H9 (cell line): Measurements from ENCODE around the gene NRBF2. TPM values are rescaled to one million over a fixed set of nuclear protein-coding genes. Genes with fewer than 3 reads are reported as not detected.
"Not testable (repeated sequence)": the region's sequence is repeated elsewhere in the genome, so short reads cannot be mapped to it uniquely, and the experiment has no call there.

Source experiments
- DNase-seq: peaks from one replicate; pipeline ENCODE4 v3.0.0-alpha.2; 2017
- H2AFZ ChIP-seq: one replicate; pipeline ENCODE4 v1.6.1; 2013; ENCODE audit warnings: mild to moderate bottlenecking, low read length, control low read depth, moderate library complexity
- H2AK5ac ChIP-seq: 2 replicates; pipeline ENCODE4 v1.6.1; 2013; ENCODE audit warnings: low read length, control low read depth, mixed read lengths; ENCODE audit not compliant: insufficient read length
- H2BK120ac ChIP-seq: one replicate; pipeline ENCODE4 v1.6.1; 2013; ENCODE audit warnings: low read depth, mild to moderate bottlenecking, low read length, control low read depth, inconsistent platforms; ENCODE audit not compliant: poor library complexity, severe bottlenecking
- H2BK12ac ChIP-seq: 2 replicates; pipeline ENCODE4 v1.6.1; 2013; ENCODE audit warnings: low read length, control low read depth, mixed read lengths, low read depth; ENCODE audit not compliant: insufficient read length
- H2BK15ac ChIP-seq: 2 replicates; pipeline ENCODE4 v1.6.1; 2013; ENCODE audit warnings: low read depth, low read length, control low read depth
- H2BK20ac ChIP-seq: one replicate; pipeline ENCODE4 v1.6.1; 2013; ENCODE audit warnings: low read depth, mild to moderate bottlenecking, low read length, control low read depth, inconsistent platforms; ENCODE audit not compliant: poor library complexity, severe bottlenecking
- H2BK5ac ChIP-seq: 2 replicates; pipeline ENCODE4 v1.6.1; 2013; ENCODE audit warnings: low read length, control low read depth, mixed read lengths; ENCODE audit not compliant: insufficient read length
- H3K14ac ChIP-seq: 2 replicates; pipeline ENCODE4 v1.6.1; 2013; ENCODE audit warnings: low read length, control low read depth; ENCODE audit not compliant: insufficient read depth
- H3K18ac ChIP-seq: 2 replicates; pipeline ENCODE4 v1.6.1; 2013; ENCODE audit warnings: low read depth, mild to moderate bottlenecking, mixed read lengths, low read length, control low read depth; ENCODE audit not compliant: insufficient read length
- H3K23ac ChIP-seq: 2 replicates; pipeline ENCODE4 v1.6.1; 2013; ENCODE audit warnings: low read length, control low read depth, mixed read lengths, low read depth; ENCODE audit not compliant: insufficient read length
- H3K23me2 ChIP-seq: 2 replicates; pipeline ENCODE4 v1.6.1; 2013; ENCODE audit warnings: low read depth, mild to moderate bottlenecking, mixed read lengths, low read length, control low read depth; ENCODE audit not compliant: insufficient read length, poor library complexity, severe bottlenecking
- H3K27ac ChIP-seq: 2 replicates; pipeline ENCODE4 v1.5.1; 2013; ENCODE audit warnings: low read length, control low read depth, mixed read lengths, low read depth; ENCODE audit not compliant: insufficient read length
- H3K27me3 ChIP-seq: 2 replicates; pipeline ENCODE4 v1.6.1; 2013; ENCODE audit warnings: low read length, control low read depth, inconsistent platforms; ENCODE audit not compliant: insufficient read depth
- H3K4ac ChIP-seq: 2 replicates; pipeline ENCODE4 v1.6.1; 2013; ENCODE audit warnings: low read depth, mild to moderate bottlenecking, control low read depth, inconsistent platforms, low read length, moderate library complexity
- H3K4me1 ChIP-seq: 2 replicates; pipeline ENCODE4 v1.6.1; 2013; ENCODE audit warnings: low read length, control low read depth, inconsistent platforms; ENCODE audit not compliant: insufficient read depth
- H3K4me2 ChIP-seq: 2 replicates; pipeline ENCODE4 v1.6.1; 2013; ENCODE audit warnings: low read length, control low read depth, mixed read lengths; ENCODE audit not compliant: insufficient read length, insufficient read depth
- H3K56ac ChIP-seq: 2 replicates; pipeline ENCODE4 v1.6.1; 2013; ENCODE audit warnings: low read depth, mild to moderate bottlenecking, mixed read lengths, low read length, control low read depth; ENCODE audit not compliant: insufficient read length
- H3K79me1 ChIP-seq: 2 replicates; pipeline ENCODE4 v1.6.1; 2013; ENCODE audit warnings: low read depth, mild to moderate bottlenecking, moderate library complexity, low read length, control low read depth, inconsistent platforms; ENCODE audit not compliant: insufficient read depth, poor library complexity, severe bottlenecking
- H3K79me2 ChIP-seq: 2 replicates; pipeline ENCODE4 v1.6.1; 2013; ENCODE audit warnings: low read length, control low read depth, inconsistent platforms; ENCODE audit not compliant: insufficient read depth
- H3K9ac ChIP-seq: 2 replicates; pipeline ENCODE4 v1.6.1; 2013; ENCODE audit warnings: low read length, control low read depth, mixed read lengths; ENCODE audit not compliant: insufficient read length; ENCODE audit errors: extremely low read depth
- H3K9me3 ChIP-seq: one replicate; pipeline ENCODE4 v1.6.1; 2013; ENCODE audit warnings: low read depth, low read length, inconsistent platforms; ENCODE audit not compliant: control insufficient read depth
- H3T11ph ChIP-seq: one replicate; pipeline ENCODE4 v1.6.1; 2013; ENCODE audit warnings: mild to moderate bottlenecking, low read length, control low read depth, inconsistent platforms
- H4K20me1 ChIP-seq: one replicate; pipeline ENCODE4 v1.6.1; 2013; ENCODE audit not compliant: control insufficient read depth, insufficient read length, insufficient read depth
- H4K5ac ChIP-seq: 2 replicates; pipeline ENCODE4 v1.6.1; 2013; ENCODE audit warnings: low read depth, mild to moderate bottlenecking, mixed read lengths, low read length, control low read depth; ENCODE audit not compliant: insufficient read length
- H4K8ac ChIP-seq: replicated peaks from 2 replicates; pipeline ENCODE4 v1.6.1; 2013; ENCODE audit warnings: low read length, control low read depth, mixed read lengths, low read depth; ENCODE audit not compliant: insufficient read length
- H4K91ac ChIP-seq: 2 replicates; pipeline ENCODE4 v1.6.1; 2013; ENCODE audit warnings: low read depth, mild to moderate bottlenecking, moderate library complexity, mixed read lengths, low read length, control low read depth; ENCODE audit not compliant: insufficient read length
- H3K27ac Mint-ChIP-seq, 3 experiments: 2 replicates in 2 of 3; 3 replicates in 1 of 3; pipeline ENCODE4 v1.8.0; 2020 to 2021; ENCODE audit warnings: mixed read lengths in 3 of 3, mild to moderate bottlenecking in 1 of 3, moderate library complexity in 1 of 3
- H3K27me3 Mint-ChIP-seq: 2 replicates; pipeline ENCODE4 v1.8.0; 2021; ENCODE audit warnings: low read depth, mild to moderate bottlenecking, moderate library complexity, mixed read lengths
- H3K36me3 Mint-ChIP-seq, 3 experiments: 2 replicates in 2 of 3; 3 replicates in 1 of 3; pipeline ENCODE4 v1.8.0; 2020 to 2021; ENCODE audit warnings: low read depth in 3 of 3, mixed read lengths in 3 of 3; ENCODE audit not compliant: insufficient read depth in 1 of 3
- H3K4me1 Mint-ChIP-seq, 2 experiments: 2 replicates each; pipeline ENCODE4 v1.8.0; 2020; ENCODE audit warnings: mixed read lengths in 2 of 2
- H3K4me3 Mint-ChIP-seq, 2 experiments: 2 replicates in 1 of 2; 3 replicates in 1 of 2; pipeline ENCODE4 v1.8.0; 2020 to 2021; ENCODE audit warnings: mild to moderate bottlenecking in 2 of 2, mixed read lengths in 2 of 2, moderate library complexity in 1 of 2
- H3K9me3 Mint-ChIP-seq, 2 experiments: 2 replicates in 1 of 2; 3 replicates in 1 of 2; pipeline ENCODE4 v1.8.0; 2020; ENCODE audit warnings: mild to moderate bottlenecking in 2 of 2, mixed read lengths in 2 of 2, moderate library complexity in 1 of 2
- CTCF ChIP-seq: fragments of 200-600 bp; sonication (generic); conservative IDR thresholded peaks from 3 replicates; pipeline ENCODE4 v1.8.0; 2021; ENCODE audit warnings: antibody characterized with exemption, mild to moderate bottlenecking
- WGBS: extraction: QIAGEN DNeasy Blood & Tissue Kit; methylation state at CpG from one replicate; pipeline ENCODE4 v1.1.7; 2013; ENCODE audit warnings: missing lambda C conversion rate, low lambda C conversion rate, mixed read lengths; ENCODE audit not compliant: insufficient read length; ENCODE audit errors: extremely low coverage; 5-methylcytosine and 5-hydroxymethylcytosine counted together
- total RNA-seq: library from RNA; stranded (reverse); gene quantifications from 2 replicates; pipeline ENCODE4 v1.2.1, GENCODE V29; 2021

The NRBF2 gene
- total RNA-seq, 1 experiment from 2014 or later, result 30.1 TPM

GRCh38 chr10:63150745-63151144 lies 17.6 kb downstream of the NRBF2 start:
- H2AK5ac ChIP-seq, result no peak overlapping the region
- H3K36me3 Mint-ChIP-seq, result peaks cover 17 to 57% (median 53%) of the 10 kb centered on the region in 3 experiments

GRCh38 chr10:63153868-63154545 lies 20.9 kb downstream of the NRBF2 start:
- H4K5ac ChIP-seq, H3K23ac ChIP-seq, DNase-seq, H2BK120ac ChIP-seq, H4K91ac ChIP-seq, H3K56ac ChIP-seq, H3K4me1 ChIP-seq, H3K27me3 Mint-ChIP-seq, H3K4me3 Mint-ChIP-seq, H3K79me1 ChIP-seq, H3K4ac ChIP-seq, H3K23me2 ChIP-seq, H3K9ac ChIP-seq, H3K4me1 Mint-ChIP-seq, H2BK20ac ChIP-seq, H4K8ac ChIP-seq, H2BK5ac ChIP-seq, H3K27me3 ChIP-seq, H2AFZ ChIP-seq, H3T11ph ChIP-seq, H3K27ac ChIP-seq, H4K20me1 ChIP-seq, H3K14ac ChIP-seq, H3K9me3 Mint-ChIP-seq, H3K18ac ChIP-seq, H3K4me2 ChIP-seq, H2BK15ac ChIP-seq, H3K27ac Mint-ChIP-seq, H2BK12ac ChIP-seq, H2AK5ac ChIP-seq, H3K9me3 ChIP-seq, H3K79me2 ChIP-seq: not testable (repeated sequence)
- no CpG with 5 or more reads among the region's 9 CpGs for WGBS
- peaks cover 11 to 44% (median 43%) of the 10 kb centered on the region in 3 experiments for H3K36me3 Mint-ChIP-seq

More at GRCh38 chr10:63150745-63151144, 17.6 kb downstream of the NRBF2 start:
- Histone ChIP-seq H3K23ac (no peak overlapping the region), H3K4ac (no peak overlapping the region), H3K79me2 (no peaks in the 10 kb centered on the region), H3T11ph (no peak overlapping the region), H3K27ac (no peak overlapping the region), H2BK20ac (no peak overlapping the region), H2BK12ac (no peak overlapping the region), H3K9me3 (no peaks in the 10 kb centered on the region), H4K20me1 (no peaks in the 10 kb centered on the region), H4K5ac (no peak overlapping the region), H4K8ac (no peak overlapping the region), H3K14ac (no peak overlapping the region), H3K4me2 (no peak overlapping the region), H2BK120ac (no peak overlapping the region), H3K9ac (no peak overlapping the region), H3K56ac (no peak overlapping the region), H3K23me2 (no peaks in the 10 kb centered on the region), H3K18ac (no peak overlapping the region), H2BK15ac (no peak overlapping the region), H4K91ac (no peak overlapping the region), H2BK5ac (no peak overlapping the region), H3K79me1 (peaks cover 6% of the 10 kb centered on the region), H3K4me1 (no peaks in the 10 kb centered on the region; the same call in 1 of the 2 replicates), H2AFZ (no peak overlapping the region), H3K27me3 (no peaks in the 10 kb centered on the region)
- Mint-ChIP-seq H3K4me1 (peaks cover 10 to 12% of the 10 kb centered on the region in 2 experiments), H3K27me3 (no peaks in the 10 kb centered on the region), H3K27ac (no peak overlapping the region; a peak in 1 of 7 replicates), H3K4me3 (no peak overlapping the region), H3K9me3 (no peaks in the 10 kb centered on the region)
- no peak for DNase-seq
- no CpG with 5 or more reads among the region's 4 CpGs for WGBS
- TF ChIP-seq CTCF, result no peak
